Mesothelial cell of epicardium (in vitro differentiated cells): ENCODE data around the gene ISM1. TPM values are rescaled to one million over a fixed set of nuclear protein-coding genes. Genes with fewer than 3 reads are reported as not detected.

Experiments used
- DNase-seq, 2 experiments: peaks; one replicate each; pipeline ENCODE4 v3.0.0; 2021; ENCODE audit warnings: low spot score in 2 of 2; ENCODE audit not compliant: unreplicated experiment in 2 of 2
- H3K27ac Mint-ChIP-seq: 2 replicates; pipeline ENCODE4 v1.8.0; 2021; ENCODE audit warnings: mixed read lengths
- H3K27me3 Mint-ChIP-seq: 2 replicates; pipeline ENCODE4 v1.8.0; 2021; ENCODE audit warnings: low read depth, mixed read lengths
- H3K36me3 Mint-ChIP-seq: 2 replicates; pipeline ENCODE4 v1.8.0; 2021; ENCODE audit warnings: mixed read lengths
- H3K4me1 Mint-ChIP-seq: 2 replicates; pipeline ENCODE4 v1.8.0; 2021; ENCODE audit warnings: mixed read lengths
- H3K4me3 Mint-ChIP-seq: 2 replicates; pipeline ENCODE4 v1.8.0; 2021; ENCODE audit warnings: mild to moderate bottlenecking, moderate library complexity, mixed read lengths
- H3K9me3 Mint-ChIP-seq: 2 replicates; pipeline ENCODE4 v1.8.0; 2021; ENCODE audit warnings: mixed read lengths
- total RNA-seq: library from RNA; stranded (reverse); gene quantifications from 3 replicates; pipeline ENCODE4 v1.2.1, GENCODE V29; 2021
- TF ChIP-seq, protein P1 (sequence below): fragments of 200-600 bp; sonication (generic); IDR thresholded peaks from one replicate; pipeline ENCODE4 v1.5.0; 2021; ENCODE audit warnings: antibody characterized with exemption; ENCODE audit not compliant: unreplicated experiment

The ISM1 gene
- total RNA-seq, 1 donor from 2014 or later, result 5.6 TPM

DNA sequence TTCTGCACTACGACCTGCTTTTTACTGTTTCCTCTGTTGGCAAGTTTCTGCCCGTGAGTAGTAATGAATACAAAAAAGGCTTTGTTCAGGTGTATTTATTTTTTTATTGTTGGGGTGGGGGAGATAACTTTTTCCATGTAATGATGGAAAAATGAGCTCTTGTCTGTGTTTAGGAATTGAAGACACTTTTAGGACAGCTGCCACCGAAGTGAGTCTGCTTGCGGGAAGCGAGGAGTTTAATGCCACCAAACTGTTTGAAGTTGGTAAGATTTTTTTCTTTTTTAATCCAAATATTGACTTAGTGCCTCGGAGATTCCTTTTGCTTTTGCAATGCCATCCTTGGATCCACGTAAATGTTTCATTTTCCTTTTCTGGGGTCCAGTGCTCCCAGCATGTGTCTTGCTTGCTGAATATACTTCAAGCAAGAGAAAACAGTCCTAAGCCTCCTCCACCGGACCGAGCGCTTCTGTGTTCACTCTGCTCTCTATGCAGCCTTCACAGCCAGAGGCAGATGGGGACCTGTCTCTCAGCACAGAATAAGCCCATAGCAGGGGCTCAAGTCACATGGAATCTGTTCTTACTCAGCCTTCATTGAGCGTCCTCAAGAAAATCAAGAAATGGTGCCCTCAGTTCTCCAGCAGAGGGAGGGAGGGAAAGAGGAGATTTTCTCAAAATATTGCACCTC, 71.3 kb downstream of the ISM1 start:
- no peak for DNase-seq
- Mint-ChIP-seq H3K4me1 (no peaks in the 10 kb centered on the region), H3K36me3 (no peaks in the 10 kb centered on the region), H3K9me3 (no peaks in the 10 kb centered on the region), H3K27ac (no peak overlapping the region), H3K4me3 (no peak overlapping the region), H3K27me3 (no peaks in the 10 kb centered on the region)
- TF ChIP-seq, protein P1, sequence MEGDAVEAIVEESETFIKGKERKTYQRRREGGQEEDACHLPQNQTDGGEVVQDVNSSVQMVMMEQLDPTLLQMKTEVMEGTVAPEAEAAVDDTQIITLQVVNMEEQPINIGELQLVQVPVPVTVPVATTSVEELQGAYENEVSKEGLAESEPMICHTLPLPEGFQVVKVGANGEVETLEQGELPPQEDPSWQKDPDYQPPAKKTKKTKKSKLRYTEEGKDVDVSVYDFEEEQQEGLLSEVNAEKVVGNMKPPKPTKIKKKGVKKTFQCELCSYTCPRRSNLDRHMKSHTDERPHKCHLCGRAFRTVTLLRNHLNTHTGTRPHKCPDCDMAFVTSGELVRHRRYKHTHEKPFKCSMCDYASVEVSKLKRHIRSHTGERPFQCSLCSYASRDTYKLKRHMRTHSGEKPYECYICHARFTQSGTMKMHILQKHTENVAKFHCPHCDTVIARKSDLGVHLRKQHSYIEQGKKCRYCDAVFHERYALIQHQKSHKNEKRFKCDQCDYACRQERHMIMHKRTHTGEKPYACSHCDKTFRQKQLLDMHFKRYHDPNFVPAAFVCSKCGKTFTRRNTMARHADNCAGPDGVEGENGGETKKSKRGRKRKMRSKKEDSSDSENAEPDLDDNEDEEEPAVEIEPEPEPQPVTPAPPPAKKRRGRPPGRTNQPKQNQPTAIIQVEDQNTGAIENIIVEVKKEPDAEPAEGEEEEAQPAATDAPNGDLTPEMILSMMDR, result no peak

DNA sequence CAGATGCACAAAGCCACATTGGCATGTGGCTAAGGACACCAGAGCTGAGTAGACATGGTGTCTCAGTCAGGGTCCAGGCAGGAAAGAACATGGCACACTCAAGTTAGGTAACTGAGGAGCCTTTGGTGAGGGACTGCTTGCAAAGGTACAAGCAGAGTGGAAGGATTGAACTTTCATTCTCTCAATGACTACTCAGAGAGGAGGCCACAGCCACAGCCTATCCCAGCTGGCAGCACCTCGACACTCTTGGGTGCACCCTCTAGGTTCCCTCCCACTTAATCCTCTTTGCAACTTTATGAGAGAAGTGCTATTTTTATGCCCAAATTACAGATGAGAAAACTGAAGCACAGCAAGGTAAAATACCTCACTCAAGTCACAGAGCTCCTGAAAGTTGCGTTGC, 73.4 kb downstream of the ISM1 start:
- Mint-ChIP-seq H3K4me1 (no peaks in the 10 kb centered on the region), H3K27ac (no peak overlapping the region), H3K36me3 (no peaks in the 10 kb centered on the region), H3K27me3 (no peaks in the 10 kb centered on the region), H3K9me3 (no peaks in the 10 kb centered on the region), H3K4me3 (no peak overlapping the region)
- no peak for DNase-seq
- TF ChIP-seq, protein P1, result no peak

DNA sequence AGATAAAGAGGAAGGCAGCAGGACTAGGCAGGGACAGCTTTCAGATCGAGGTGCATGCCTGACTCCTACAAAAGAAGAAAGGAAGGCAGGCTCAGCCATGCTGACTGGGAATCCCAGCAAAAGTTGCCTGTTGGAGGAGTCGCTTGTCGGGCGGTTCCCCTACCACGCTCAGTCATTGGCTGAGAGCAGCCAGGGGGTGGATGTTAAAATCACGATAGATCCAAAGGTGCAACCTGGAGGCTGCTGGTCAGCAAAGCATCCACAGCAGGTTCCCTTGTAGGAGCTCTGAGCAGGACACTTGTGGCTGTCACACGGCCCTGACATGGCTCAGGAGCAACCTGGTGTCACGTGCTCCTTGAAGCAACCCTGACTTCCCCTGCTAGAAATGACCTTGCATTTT, 74.6 kb downstream of the ISM1 start:
- DNase-seq, result no peak
- Mint-ChIP-seq H3K27me3 (no peaks in the 10 kb centered on the region), H3K4me1 (no peaks in the 10 kb centered on the region), H3K9me3 (no peaks in the 10 kb centered on the region), H3K27ac (no peak overlapping the region), H3K36me3 (no peaks in the 10 kb centered on the region), H3K4me3 (no peak overlapping the region)
- TF ChIP-seq, protein P1, result no peak

DNA sequence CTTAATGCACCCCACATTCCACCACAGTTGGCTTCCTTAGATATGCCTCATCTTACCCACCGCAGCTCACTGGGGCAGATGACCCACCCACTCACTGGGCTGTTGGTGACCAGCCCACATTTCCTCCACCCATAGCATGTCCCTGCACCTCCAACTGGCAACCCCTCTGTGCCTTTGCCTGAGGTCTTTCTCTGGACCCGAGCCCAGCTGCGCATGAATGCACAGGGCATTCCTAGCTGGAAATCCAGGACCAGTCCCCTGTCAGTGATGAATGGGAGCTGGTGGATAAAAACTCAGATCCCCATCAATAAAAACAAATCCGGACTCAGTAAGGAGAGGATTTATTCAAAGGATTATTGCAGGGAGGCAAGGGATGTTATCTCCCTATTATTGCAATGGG, 75.0 kb downstream of the ISM1 start:
- H3K36me3 Mint-ChIP-seq, result no peaks in the 10 kb centered on the region
- no peak for DNase-seq
- no peaks in the 10 kb centered on the region for H3K4me1 Mint-ChIP-seq
- H3K4me3 Mint-ChIP-seq, result no peak overlapping the region
- H3K27me3 Mint-ChIP-seq, result no peaks in the 10 kb centered on the region
- TF ChIP-seq, protein P1, result no peak
- no peak overlapping the region for H3K27ac Mint-ChIP-seq
- no peaks in the 10 kb centered on the region for H3K9me3 Mint-ChIP-seq

DNA sequence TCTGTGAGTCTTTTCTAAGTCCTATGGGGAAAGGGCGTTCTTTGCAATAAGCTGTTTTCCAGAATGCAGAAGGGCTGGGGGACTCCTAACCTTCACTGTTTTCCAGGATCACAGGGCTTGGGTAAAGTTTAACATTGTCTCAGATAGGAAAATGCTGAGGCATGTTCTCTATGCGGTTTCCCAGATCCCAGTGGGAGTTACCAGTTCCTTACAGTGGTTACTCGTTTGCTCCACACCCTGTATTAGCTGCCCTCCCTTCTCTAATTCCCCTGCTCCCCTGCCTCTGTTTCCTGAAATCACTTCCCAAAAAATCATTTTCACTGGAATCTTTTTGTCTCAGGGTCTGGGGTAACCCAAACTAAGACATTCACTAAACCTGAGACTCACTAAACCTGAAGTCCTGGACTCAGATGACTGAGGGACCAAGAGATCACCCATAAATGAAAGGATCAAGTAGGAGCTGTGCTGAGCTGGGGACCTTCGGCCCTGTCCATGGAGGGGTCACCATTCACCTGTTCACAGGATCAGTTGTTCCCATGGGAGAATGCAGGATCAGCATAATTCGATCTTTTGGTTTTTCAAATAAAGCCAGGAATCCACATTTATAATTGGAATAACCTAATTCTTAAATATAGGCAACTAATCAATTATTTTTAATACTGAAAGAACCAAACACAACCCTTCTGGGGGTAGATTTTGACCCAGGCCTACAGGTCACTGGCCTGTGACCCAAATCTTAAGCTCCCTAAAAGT, 76.2 kb downstream of the ISM1 start:
- no peaks in the 10 kb centered on the region for H3K27me3 Mint-ChIP-seq
- H3K27ac Mint-ChIP-seq, result no peak overlapping the region
- no peaks in the 10 kb centered on the region for H3K9me3 Mint-ChIP-seq
- no peaks in the 10 kb centered on the region for H3K4me1 Mint-ChIP-seq
- no peak for DNase-seq
- no peak overlapping the region for H3K4me3 Mint-ChIP-seq
- H3K36me3 Mint-ChIP-seq, result no peaks in the 10 kb centered on the region
- TF ChIP-seq, protein P1, result no peak
